ENCODE measurements around the gene DDAH1. TPM values are rescaled to one million over a fixed set of nuclear protein-coding genes. Genes with fewer than 3 reads are reported as not detected.

DDAH1 gene
- total and polyA plus RNA-seq, 2 experiments from 2014 or later, result 19.5 to 49.8 TPM

- Histone ChIP-seq H3K9me2 (replicated peaks; ENCODE audit: insufficient read depth) (no peaks in the 10 kb centered on the region), H3K9me3 (ENCODE audit: low read depth) (no peaks in the 10 kb centered on the region), H3K27me3 (no peaks in the 10 kb centered on the region), H3K4me3 (no peak overlapping the region), H3K4me2 (no peak overlapping the region), H3K27ac (no peak overlapping the region), H3K4me1 (ENCODE audit: insufficient read depth) (no peaks in the 10 kb centered on the region), H2AFZ (no peak overlapping the region), H4K20me1 (ENCODE audit: insufficient read depth, poor library complexity, severe bottlenecking) (no peaks in the 10 kb centered on the region), H3K36me3 (replicated peaks; ENCODE audit: insufficient read depth, low read depth) (no peaks in the 10 kb centered on the region), H3K79me2 (no peaks in the 10 kb centered on the region)
- DNase-seq (ENCODE audit: low spot score), result peak; percentile 19
- 83% methylated on average over 11 of the region's 11 CpGs for WGBS (ENCODE audit: low lambda C conversion rate, missing lambda C conversion rate)
- TF ChIP-seq EZH2 (IDR thresholded peaks at IDR 0.05; ENCODE audit: borderline replicate concordance) (no peak), CTCF (IDR thresholded peaks at IDR 0.05; ENCODE audit: poor library complexity) (no peak), EZH2phosphoT487 (IDR thresholded peaks at IDR 0.05; ENCODE audit: low read depth, severe bottlenecking, unreplicated experiment) (no peak)
These were observed 181.3 kb downstream of the DDAH1 start for GRCh38 chr1:85283475-85284199.

- Histone ChIP-seq H4K20me1 (ENCODE audit: insufficient read depth, poor library complexity, severe bottlenecking) (no peaks in the 10 kb centered on the region), H3K9me3 (ENCODE audit: low read depth) (no peaks in the 10 kb centered on the region), H3K79me2 (no peaks in the 10 kb centered on the region), H3K4me2 (no peak overlapping the region), H3K4me3 (no peak overlapping the region), H3K4me1 (ENCODE audit: insufficient read depth) (no peaks in the 10 kb centered on the region), H2AFZ (no peak overlapping the region), H3K9me2 (replicated peaks; ENCODE audit: insufficient read depth) (no peaks in the 10 kb centered on the region), H3K27me3 (no peaks in the 10 kb centered on the region), H3K36me3 (replicated peaks; ENCODE audit: insufficient read depth, low read depth) (no peaks in the 10 kb centered on the region), H3K27ac (no peak overlapping the region)
- 71% methylated on average over 1 of the region's 1 CpG for WGBS (ENCODE audit: low lambda C conversion rate, missing lambda C conversion rate)
- TF ChIP-seq EZH2 (IDR thresholded peaks at IDR 0.05; ENCODE audit: borderline replicate concordance), result no peak
- no peak for TF ChIP-seq CTCF (IDR thresholded peaks at IDR 0.05; ENCODE audit: poor library complexity)
- TF ChIP-seq EZH2phosphoT487 (IDR thresholded peaks at IDR 0.05; ENCODE audit: low read depth, severe bottlenecking, unreplicated experiment), result no peak
- DNase-seq (ENCODE audit: low spot score), result no peak
These were observed 182.5 kb downstream of the DDAH1 start for GRCh38 chr1:85282424-85282823.

- WGBS (ENCODE audit: low lambda C conversion rate, missing lambda C conversion rate), result 89% methylated on average over 4 of the region's 4 CpGs
- Histone ChIP-seq H3K4me1 (ENCODE audit: insufficient read depth) (no peaks in the 10 kb centered on the region), H3K79me2 (peaks cover under 1% of the 10 kb centered on the region), H4K20me1 (ENCODE audit: insufficient read depth, poor library complexity, severe bottlenecking) (no peaks in the 10 kb centered on the region), H3K9me2 (replicated peaks; ENCODE audit: insufficient read depth) (no peaks in the 10 kb centered on the region), H3K27me3 (no peaks in the 10 kb centered on the region), H3K9me3 (ENCODE audit: low read depth) (no peaks in the 10 kb centered on the region), H3K4me3 (no peak overlapping the region), H3K27ac (no peak overlapping the region), H2AFZ (no peak overlapping the region), H3K36me3 (replicated peaks; ENCODE audit: insufficient read depth, low read depth) (no peaks in the 10 kb centered on the region), H3K4me2 (no peak overlapping the region)
- no peak for DNase-seq (ENCODE audit: low spot score)
- no peak for TF ChIP-seq EZH2phosphoT487 (IDR thresholded peaks at IDR 0.05; ENCODE audit: low read depth, severe bottlenecking, unreplicated experiment)
- TF ChIP-seq CTCF (IDR thresholded peaks at IDR 0.05; ENCODE audit: poor library complexity), result no peak
- TF ChIP-seq EZH2 (IDR thresholded peaks at IDR 0.05; ENCODE audit: borderline replicate concordance), result no peak
These were observed 184.3 kb downstream of the DDAH1 start for GRCh38 chr1:85280636-85281035.
